Right lobe of liver (tissue), 6 donors: ENCODE measurements around the gene TOR2A. TPM values are rescaled to one million over a fixed set of nuclear protein-coding genes. Genes with fewer than 3 reads are reported as not detected.
A peak's percentile ranks its signal among the peaks of the same experiment; 100 is the strongest.

Experiments
- ATAC-seq, 4 donors: fragments of 200-7000 bp; cut with Tn5 transposase; one replicate each; pipeline ENCODE4 v1.9.1; 2020; ENCODE audit warnings: mild to moderate bottlenecking in 4 of 4, moderate library complexity in 4 of 4
- DNase-seq, 3 donors: peaks; one replicate each; pipeline ENCODE4 v3.0.0-alpha.2; 2020
- H3K27ac ChIP-seq, 3 donors: fragments of 200-600 bp; one replicate each; pipeline ENCODE4 v1.8.0; 2022
- H3K27me3 ChIP-seq, 2 donors: fragments of 200-600 bp; one replicate each; pipeline ENCODE4 v1.8.0; 2022
- H3K36me3 ChIP-seq, 4 donors: fragments of 200-600 bp; sonication (generic) in 1 of 4; one replicate each; pipeline versions ENCODE4 v1.5.1 to v1.8.0; 2017 to 2022; ENCODE audit warnings: control low read depth in 1 of 4
- H3K4me1 ChIP-seq, 4 donors: fragments of 200-600 bp; sonication (generic) in 1 of 4; one replicate each; pipeline versions ENCODE4 v1.5.1 to v1.8.0; 2017 to 2022; ENCODE audit warnings: control low read depth in 1 of 4
- H3K4me3 ChIP-seq, 3 donors: fragments of 200-600 bp; one replicate each; pipeline ENCODE4 v1.8.0; 2022
- H3K9me3 ChIP-seq, 4 donors: fragments of 200-600 bp; sonication (generic) in 1 of 4; one replicate each; pipeline versions ENCODE4 v1.5.1 to v1.8.0; 2017 to 2022; ENCODE audit warnings: control low read depth in 1 of 4
- CTCF ChIP-seq, 4 donors: fragments of 200-600 bp in 3 of 4; fragments of 450-650 bp in 1 of 4; IDR thresholded peaks; one replicate each; pipeline versions ENCODE4 v1.5.1 to v1.8.0; 2016 to 2022; ENCODE audit warnings: antibody characterized with exemption in 4 of 4, mild to moderate bottlenecking in 2 of 4
- POLR2A ChIP-seq: fragments of 450-650 bp; IDR thresholded peaks from one replicate; pipeline ENCODE4 v1.6.1; 2017; ENCODE audit warnings: antibody characterized with exemption, mild to moderate bottlenecking
- WGBS: methylation state at CpG from one replicate; pipeline ENCODE4 v1.1.6; 2018; ENCODE audit warnings: low coverage, low lambda C conversion rate; ENCODE audit not compliant: insufficient coverage; ENCODE audit errors: missing lambda C conversion rate; 5-methylcytosine and 5-hydroxymethylcytosine counted together
- intact Hi-C, 2 donors: fragments of 100-400 bp; cut with DNase I; formaldehyde crosslinking; loops; one replicate each; pipeline versions ENCODE4 v1.11.2 to v1.14.1; 2022
- total RNA-seq, 6 experiments: library from RNA; depleted of rRNA in 2 of 6; stranded (reverse); fragments of >200 nt in 2 of 6; fragmentation: NEBNext Ultra II Directional in 3 of 6; extraction: Animal tissue kit (Norgen Biotek cat#: 25700) in 3 of 6; gene quantifications; one replicate each; pipeline versions ENCODE4 v1.1.0 to v1.2.4, GENCODE V29; 2016 to 2023
- donor health status: DM: no; HTN: yes; CAD: no.
- donor health status: DM: no; HTN: no; CAD: no.
- donor health status: DM: no; HTN: no; CAD: no.
- donor health status: DM: no; HTN: yes; CAD: no.
- donor health status: DM: no; HTN: yes; CAD: no.

TOR2A gene
- total RNA-seq, 6 experiments from 2014 or later, result 6.1 to 15.3 (median 7.7) TPM

GRCh38 chr9:127729522-127730256 is 5.4 kb downstream of the TOR2A start:
- DNase-seq (no peak), ATAC-seq (no peak)
- peaks cover 0 to 6% (median 3%) of the 10 kb centered on the region in 4 donors for H3K4me1 ChIP-seq
- TF ChIP-seq POLR2A, result no peak
- no peak for TF ChIP-seq CTCF (IDR thresholded peaks at IDR 0.05)
- no peaks in the 10 kb centered on the region for H3K27me3 ChIP-seq
- no peaks in the 10 kb centered on the region for H3K9me3 ChIP-seq
- no peaks in the 10 kb centered on the region for H3K36me3 ChIP-seq
- no peak overlapping the region for H3K4me3 ChIP-seq
- intact Hi-C loops, result loop anchor here (5.0 to 10.0 kb wide), 4 partner anchors 137 to 225 kb away; partner anchors contain the start of gene AK1 (in 1 of the 2)
- no peak overlapping the region for H3K27ac ChIP-seq
- 50% methylated on average over 1 of the region's 18 CpGs for WGBS

GRCh38 chr9:127728808-127729207 is 6.3 kb downstream of the TOR2A start:
- H3K27me3 ChIP-seq, result no peaks in the 10 kb centered on the region
- no peaks in the 10 kb centered on the region for H3K36me3 ChIP-seq
- no CpG with 5 or more reads among the region's 8 CpGs for WGBS
- intact Hi-C loops, result loop anchor here in 1 of 2 donors (10.0 kb wide), 1 partner anchor 224 kb away; no protein-coding TSS in a partner anchor
- no peak for TF ChIP-seq POLR2A
- no peak for TF ChIP-seq CTCF (IDR thresholded peaks at IDR 0.05)
- no peak for ATAC-seq
- no peak overlapping the region for H3K27ac ChIP-seq
- no peak overlapping the region for H3K4me3 ChIP-seq
- H3K4me1 ChIP-seq, result no peaks in the 10 kb centered on the region
- H3K9me3 ChIP-seq, result no peaks in the 10 kb centered on the region
- no peak for DNase-seq

GRCh38 chr9:127726871-127727270 is 8.2 kb downstream of the TOR2A start:
- ATAC-seq (no peak), DNase-seq (no peak)
- 80% methylated on average over 5 of the region's 8 CpGs for WGBS
- intact Hi-C loops, result loop anchor here in 1 of 2 donors (10.0 kb wide), 1 partner anchor 222 kb away; no protein-coding TSS in a partner anchor
- Histone ChIP-seq H3K36me3 (no peaks in the 10 kb centered on the region), H3K27me3 (no peaks in the 10 kb centered on the region), H3K4me3 (no peak overlapping the region), H3K27ac (no peak overlapping the region), H3K9me3 (no peaks in the 10 kb centered on the region), H3K4me1 (no peaks in the 10 kb centered on the region)
- TF ChIP-seq CTCF (IDR thresholded peaks at IDR 0.05) (no peak), POLR2A (no peak)

- no peak overlapping the region for H3K27ac ChIP-seq
- DNase-seq, result no peak
- H3K4me3 ChIP-seq, result no peak overlapping the region
- intact Hi-C loops, result loop anchor here in 1 of 2 donors (10.0 kb wide), 1 partner anchor 219 kb away; no protein-coding TSS in a partner anchor
- no peaks in the 10 kb centered on the region for H3K27me3 ChIP-seq
- peak in 2 of 4 donors; percentile 18 to 31 for ATAC-seq
- TF ChIP-seq POLR2A, result no peak
- 42% methylated on average over 9 of the region's 23 CpGs for WGBS
- H3K4me1 ChIP-seq, result no peaks in the 10 kb centered on the region
- no peaks in the 10 kb centered on the region for H3K9me3 ChIP-seq
- no peaks in the 10 kb centered on the region for H3K36me3 ChIP-seq
These were observed 11.1 kb downstream of the TOR2A start for GRCh38 chr9:127724012-127724411.

- intact Hi-C loops, result loop anchor here in 1 of 2 donors (10.0 kb wide), 1 partner anchor 219 kb away; no protein-coding TSS in a partner anchor
These were observed 11.7 kb downstream of the TOR2A start for GRCh38 chr9:127723444-127723843.

More at GRCh38 chr9:127723444-127723843, 11.7 kb downstream of the TOR2A start:
- Histone ChIP-seq H3K9me3 (no peaks in the 10 kb centered on the region), H3K4me3 (no peak overlapping the region), H3K27ac (no peak overlapping the region), H3K27me3 (no peaks in the 10 kb centered on the region), H3K36me3 (no peaks in the 10 kb centered on the region), H3K4me1 (no peaks in the 10 kb centered on the region)
- 83% methylated on average over 5 of the region's 5 CpGs for WGBS
- no peak for TF ChIP-seq CTCF (IDR thresholded peaks at IDR 0.05)
- no peak for ATAC-seq
- no peak for DNase-seq
